Head of caudate nucleus (tissue), 42 donors: Measurements from ENCODE around the gene GRPEL1.

Source experiments
- DNase-seq, 42 donors: peaks; one replicate each; pipeline versions ENCODE4 v3.0.0 to v3.0.0-alpha.2; 2020 to 2021; ENCODE audit warnings: mixed read lengths in 7 of 42
- intact Hi-C: fragments of 100-400 bp; cut with DNase I; formaldehyde crosslinking; loops from one replicate; pipeline ENCODE4 v1.15.0; 2022

The GRPEL1 gene

DNA sequence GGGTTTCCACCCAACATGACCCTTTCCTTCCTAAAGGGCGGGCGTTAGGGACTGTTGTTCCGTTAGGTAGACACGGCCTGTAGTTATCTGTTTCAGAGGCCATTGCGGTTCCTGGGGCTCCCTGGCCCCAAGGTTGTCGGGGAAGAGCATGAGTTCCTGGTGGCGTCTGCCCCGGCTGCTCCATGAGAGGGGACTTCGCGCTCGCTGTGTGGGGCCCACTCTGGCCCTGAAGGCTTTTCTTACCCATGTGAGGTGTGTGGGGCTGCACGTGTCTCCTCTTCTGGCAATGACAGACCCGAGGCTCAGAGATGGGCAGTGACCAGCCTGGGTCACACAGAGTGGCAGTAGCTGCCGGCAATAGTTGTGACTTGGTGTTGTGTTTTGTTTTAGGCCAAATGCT lies 15.6 kb downstream of the GRPEL1 start:
- no peak for DNase-seq
- intact Hi-C loops = no loop called here

DNA sequence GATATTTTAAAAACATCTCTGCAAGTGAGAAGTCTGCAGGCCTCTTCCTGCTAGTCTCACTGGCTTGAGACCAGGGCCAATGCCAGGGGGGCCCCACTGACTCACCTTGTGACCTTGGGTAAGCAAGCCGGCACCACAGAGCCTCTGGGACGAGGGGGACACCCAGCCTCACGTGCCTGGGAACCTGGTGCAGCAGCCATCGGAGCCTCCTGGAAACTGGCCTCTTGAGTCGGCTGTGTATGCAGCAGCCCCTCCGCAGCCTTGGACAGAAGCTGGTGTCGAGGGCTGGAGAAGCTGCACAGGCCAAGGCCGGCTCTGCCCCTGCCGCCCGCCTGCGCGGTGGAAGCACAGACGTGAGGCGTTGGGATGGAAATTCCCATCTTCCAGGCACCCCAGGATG lies 16.0 kb downstream of the GRPEL1 start:
- intact Hi-C loops = no loop called here
- DNase-seq = no peak

DNA sequence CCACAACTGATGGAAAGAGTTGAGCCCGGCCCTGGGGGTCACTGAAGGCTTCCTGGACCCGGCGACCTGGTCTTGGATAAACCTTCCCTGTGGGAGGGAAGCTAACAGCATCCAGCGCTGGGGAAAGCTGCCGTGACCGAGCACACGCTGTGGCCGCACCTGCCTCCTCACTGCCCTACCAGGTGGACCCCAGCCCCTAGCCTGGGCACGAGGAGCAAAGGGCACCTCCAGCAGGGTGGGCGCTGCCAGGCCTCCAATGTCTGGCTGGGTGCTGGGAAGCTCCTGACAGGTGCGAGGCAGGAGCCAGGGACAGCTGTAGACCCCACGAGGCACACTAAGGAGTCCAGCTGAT lies 16.7 kb downstream of the GRPEL1 start:
- intact Hi-C loops = no loop called here
- DNase-seq = no peak

DNA sequence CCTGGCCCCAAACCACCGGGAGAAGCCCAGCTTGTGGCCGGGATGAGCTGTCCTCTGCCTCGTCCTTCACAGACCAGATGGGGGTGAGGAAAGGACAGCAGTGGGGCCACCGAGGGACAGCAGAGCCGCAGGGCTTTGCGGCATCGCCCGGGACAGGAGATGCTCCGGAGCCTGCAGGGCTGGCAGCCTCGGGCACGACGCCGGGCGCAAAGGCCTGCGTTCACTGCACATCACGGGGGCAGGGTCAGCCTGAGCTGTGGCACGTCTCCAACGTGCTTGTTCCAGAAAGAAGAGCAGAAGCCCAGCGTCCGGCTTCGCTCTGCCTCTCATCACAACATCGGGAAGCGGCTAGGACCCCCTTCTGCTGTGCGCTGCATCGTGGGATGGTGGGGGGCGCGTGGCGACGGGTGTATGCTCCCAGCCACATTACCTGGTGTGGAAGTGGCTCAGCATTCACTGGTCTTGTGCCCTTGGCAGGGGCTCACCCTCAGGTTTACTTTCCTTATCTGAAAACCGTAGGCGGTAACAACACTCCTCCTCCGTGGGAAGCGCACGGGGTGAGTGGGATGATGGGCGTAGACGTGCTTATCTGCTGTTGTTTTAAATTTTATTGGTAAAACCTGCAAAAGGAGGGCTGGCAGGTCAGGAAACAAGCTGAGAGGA lies 17.3 kb downstream of the GRPEL1 start:
- DNase-seq = no peak
- intact Hi-C loops = no loop called here

DNA sequence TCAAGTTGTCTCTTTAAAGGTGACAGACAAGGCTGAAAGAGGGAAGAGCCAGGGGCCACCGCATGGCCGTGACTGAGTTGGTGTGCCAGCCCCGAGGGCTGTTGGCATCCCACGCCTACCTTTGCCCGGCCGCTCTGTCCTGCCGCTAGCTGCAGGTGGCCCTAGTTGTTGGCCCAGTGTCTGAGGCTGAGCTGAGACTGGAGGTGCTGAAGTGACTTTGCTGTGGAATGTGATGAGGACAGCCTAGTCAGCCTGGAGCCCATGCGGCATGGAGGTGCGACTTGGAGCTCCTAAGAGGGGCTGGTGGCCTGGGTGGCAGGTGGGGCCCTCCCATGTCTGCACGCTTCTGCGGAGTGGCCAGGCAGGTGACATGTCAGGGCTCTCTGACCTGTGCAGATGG lies 18.1 kb downstream of the GRPEL1 start:
- intact Hi-C loops = loop anchor here (10.0 kb wide), 1 partner anchor 265 kb away; the partner anchor contains the start of gene KIAA0232
- no peak for DNase-seq

DNA sequence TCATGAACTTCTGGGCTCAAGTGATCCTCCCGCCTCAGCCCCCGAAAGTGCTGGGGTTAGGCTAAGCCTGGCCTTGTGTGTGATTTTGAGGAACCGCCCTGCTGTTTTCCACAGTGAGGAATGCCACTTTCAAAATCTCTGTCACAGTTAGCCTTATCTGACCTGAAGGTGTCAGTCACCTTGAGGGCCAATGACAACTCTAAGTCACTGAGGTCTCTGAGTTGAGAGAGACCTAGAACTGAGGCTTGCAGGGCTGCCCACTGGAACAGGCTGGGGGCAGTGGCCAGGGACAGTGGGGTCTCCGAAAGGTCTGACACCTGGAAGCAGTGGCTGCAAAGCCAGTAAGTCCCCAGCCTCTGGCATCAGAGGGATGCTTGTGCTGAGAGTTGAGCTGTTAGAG lies 18.6 kb downstream of the GRPEL1 start:
- intact Hi-C loops = loop anchor here (10.0 kb wide), 1 partner anchor 264 kb away; the partner anchor contains the start of gene KIAA0232
- DNase-seq = no peak

DNA sequence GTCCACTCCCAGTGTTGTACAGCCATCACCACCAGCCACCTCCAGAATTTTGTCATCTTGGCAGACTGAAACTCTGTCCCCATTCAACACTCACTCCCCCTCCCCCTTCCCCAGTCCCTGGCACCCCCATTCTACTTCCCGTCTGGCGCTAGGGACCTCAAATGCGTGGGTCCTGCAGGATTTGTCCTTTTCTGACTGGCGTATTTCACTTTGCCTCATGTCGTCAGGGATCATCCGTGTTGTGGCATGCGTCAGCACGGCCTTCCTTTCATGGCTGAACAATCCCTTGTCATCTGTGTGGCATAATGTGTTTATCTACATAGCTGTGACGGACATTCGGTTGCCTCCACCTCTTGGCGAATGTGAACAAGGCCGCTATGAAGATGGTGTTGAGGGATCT lies 19.2 kb downstream of the GRPEL1 start:
- intact Hi-C loops = loop anchor here (10.0 kb wide), 1 partner anchor 264 kb away; the partner anchor contains the start of gene KIAA0232

DNA sequence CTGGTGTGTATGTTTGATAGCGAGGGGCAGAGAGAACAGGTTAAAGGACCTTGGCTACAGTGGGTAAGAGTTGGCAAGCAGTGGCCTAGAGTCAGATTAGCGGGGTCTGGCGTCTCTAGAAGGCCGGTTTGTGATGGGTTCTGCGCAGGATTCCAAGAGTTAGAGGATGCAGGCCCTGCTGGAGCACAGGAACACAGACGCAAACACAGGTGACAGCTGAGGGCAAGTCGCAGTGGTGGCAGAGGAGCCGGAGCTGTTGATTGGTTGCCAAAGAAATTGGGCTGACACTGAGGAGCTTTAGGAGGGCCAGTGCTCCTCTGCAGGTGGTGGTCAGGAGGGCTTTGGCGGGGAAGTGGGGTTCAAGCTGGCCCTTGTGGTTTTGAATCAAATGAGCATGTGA lies 20.9 kb downstream of the GRPEL1 start:
- intact Hi-C loops = loop anchor here (10.0 kb wide), 1 partner anchor 262 kb away; the partner anchor contains the start of gene KIAA0232
- no peak for DNase-seq

More for the DNA sequence above, 19.2 kb downstream of the GRPEL1 start:
- no peak for DNase-seq

DNA sequence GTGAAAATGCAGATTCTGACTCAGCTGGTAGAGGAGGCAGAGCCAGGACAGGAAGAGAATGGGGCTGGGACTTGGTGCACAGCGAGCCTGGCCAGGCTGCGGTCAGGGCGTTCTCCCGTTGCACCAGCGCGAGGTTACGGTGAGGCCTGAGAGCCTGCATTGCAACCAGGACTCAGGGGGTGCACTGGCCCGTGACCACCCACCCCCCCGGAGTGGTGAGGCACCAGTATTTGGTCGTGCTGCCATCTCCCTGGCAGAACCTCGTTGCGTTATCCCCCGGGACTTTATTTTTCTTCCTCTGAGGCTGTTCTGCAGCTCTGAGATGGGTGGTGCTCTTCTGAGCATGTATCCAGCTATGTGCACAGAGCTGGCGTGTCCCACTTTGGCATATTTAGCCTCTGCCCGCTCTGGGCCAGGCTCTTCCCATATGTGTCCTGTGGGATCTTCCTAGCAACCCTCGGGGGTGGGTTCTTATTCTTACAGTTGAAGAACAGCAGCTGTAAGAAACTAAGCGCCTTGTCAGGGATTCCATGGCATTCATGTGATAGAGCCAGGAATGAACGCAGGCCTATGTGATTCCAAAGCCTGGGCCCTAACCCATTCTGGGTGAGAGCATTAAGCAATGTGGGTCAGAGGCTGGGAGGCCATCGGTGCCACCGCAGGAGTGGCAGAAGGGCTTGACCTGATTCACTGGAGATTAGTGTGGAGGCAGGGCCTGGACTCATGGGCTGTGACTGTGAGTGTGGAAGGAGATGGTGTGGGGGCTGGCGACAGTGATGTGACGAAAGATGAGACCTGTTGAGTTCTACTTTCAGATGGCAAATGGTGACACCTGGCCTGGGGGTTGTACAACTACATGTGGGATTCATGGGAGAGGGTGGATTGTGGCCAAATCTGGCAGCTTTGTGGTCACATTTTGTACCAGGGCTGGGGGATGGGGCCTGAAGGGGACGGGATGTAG lies 21.6 kb downstream of the GRPEL1 start:
- intact Hi-C loops = loop anchor here (10.0 kb wide), 1 partner anchor 261 kb away; the partner anchor contains the start of gene KIAA0232
- no peak for DNase-seq

DNA sequence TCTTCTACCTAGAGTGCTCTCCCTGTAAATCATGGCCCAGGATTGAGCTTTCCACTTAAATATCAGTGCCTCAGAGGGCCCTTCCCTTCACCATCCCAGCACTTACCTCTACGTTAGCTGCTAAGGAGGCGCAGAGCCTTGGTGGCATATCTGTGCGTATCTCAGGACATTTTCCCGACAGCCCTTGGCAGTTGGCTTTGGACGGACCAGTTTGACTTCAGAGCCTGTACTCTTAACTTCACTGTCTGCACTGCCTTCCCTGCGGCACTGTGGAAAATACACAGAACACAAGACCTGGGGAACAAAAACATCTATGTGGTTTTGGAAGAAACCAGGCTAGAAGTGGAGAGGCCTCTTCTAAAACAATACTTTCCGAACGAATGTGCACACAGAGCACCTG lies 22.3 kb downstream of the GRPEL1 start:
- DNase-seq = no peak
- intact Hi-C loops = loop anchor here (10.0 kb wide), 1 partner anchor 261 kb away; the partner anchor contains the start of gene KIAA0232

DNA sequence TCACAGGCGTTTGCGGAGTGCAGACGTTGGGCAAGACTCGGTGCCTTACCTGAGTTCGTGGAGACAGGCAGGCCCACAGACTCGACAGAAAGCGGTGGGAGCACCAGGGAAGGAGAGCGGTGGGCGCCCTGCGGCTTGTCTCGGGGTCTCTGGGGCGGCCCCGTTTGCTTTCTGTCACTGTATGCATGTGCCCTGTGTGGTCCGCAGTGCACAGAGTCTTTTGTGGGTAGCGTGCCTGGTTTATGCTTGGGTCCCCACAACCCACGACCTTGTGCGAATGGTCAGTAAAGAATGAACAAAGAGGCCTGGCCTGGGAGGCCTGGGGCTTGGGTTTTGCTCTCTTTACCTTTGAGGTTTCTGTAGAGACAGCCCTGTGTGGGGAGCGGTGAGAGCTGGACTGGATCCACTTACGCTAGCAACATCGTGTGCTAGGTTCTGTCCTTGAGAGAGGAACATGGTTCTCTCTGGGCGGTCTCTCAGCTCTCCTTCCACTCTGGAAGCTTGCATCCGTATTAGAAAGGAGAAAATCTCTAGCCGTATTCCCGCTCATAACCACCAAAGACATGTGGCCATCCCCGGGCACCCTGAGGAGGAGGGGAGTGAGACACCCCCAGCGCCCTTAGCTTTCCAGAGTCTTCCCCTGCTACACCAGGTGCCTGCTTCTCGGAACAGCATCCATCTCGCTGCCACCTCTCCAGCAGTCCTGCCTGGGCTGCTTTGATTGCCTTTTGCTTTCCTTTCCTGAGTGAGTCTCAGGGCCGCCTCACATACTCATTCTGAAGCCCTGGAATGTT lies 23.5 kb downstream of the GRPEL1 start:
- DNase-seq = peak in 1 of 42 donors; percentile 19
- intact Hi-C loops = loop anchor here (5.0 to 10.0 kb wide), 2 partner anchors 57 to 260 kb away; partner anchors contain the start of gene KIAA0232

DNA sequence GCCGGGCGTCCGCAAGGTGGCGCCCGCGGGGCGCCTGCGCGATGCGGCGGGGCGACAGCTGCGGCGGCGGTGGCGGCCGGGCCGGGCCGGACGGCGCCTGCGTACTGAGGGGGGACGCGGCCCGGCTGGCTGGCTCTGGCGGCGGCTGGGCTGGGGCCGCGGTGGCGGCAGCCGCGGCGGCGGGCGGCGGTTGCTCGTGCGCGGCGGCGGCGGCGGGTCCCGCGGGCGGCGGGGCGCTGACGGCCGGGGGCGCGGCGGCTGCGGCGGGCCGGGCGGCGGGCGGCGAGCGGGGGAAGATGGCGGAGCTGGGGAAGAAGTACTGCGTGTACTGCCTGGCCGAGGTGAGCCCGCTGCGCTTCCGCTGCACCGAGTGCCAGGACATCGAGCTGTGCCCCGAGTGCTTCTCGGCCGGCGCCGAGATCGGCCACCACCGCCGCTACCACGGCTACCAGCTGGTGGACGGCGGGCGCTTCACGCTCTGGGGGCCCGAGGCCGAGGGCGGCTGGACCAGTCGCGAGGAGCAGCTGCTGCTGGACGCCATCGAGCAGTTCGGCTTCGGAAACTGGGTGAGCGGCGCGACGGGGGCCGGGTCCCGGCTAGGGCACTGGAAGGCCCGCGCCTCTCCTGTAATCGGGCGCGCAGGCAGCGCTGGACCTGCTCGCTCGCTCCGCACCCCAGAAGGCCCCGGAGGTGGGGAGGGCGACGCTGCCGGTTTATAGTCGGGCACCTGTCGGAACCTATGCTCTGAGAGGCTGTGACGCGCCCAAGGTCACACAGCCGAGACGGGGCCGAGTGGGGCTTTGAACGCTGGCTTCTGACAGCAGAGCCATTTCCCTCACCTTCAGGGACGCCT lies 24.4 kb downstream of the GRPEL1 start, which contains the start of gene TADA2B:
Gene TADA2B, plus strand, starts transcription at position 89 of the 853 bp plus-strand sequence. Its CDS starts 208 bp downstream, at position 297.
- intact Hi-C loops = loop anchor here (5.0 to 10.0 kb wide), 2 partner anchors 56 to 259 kb away; partner anchors contain the start of gene KIAA0232
- DNase-seq = peak in 32 of 42 donors; percentile 18 to 64 (median 44)

DNA sequence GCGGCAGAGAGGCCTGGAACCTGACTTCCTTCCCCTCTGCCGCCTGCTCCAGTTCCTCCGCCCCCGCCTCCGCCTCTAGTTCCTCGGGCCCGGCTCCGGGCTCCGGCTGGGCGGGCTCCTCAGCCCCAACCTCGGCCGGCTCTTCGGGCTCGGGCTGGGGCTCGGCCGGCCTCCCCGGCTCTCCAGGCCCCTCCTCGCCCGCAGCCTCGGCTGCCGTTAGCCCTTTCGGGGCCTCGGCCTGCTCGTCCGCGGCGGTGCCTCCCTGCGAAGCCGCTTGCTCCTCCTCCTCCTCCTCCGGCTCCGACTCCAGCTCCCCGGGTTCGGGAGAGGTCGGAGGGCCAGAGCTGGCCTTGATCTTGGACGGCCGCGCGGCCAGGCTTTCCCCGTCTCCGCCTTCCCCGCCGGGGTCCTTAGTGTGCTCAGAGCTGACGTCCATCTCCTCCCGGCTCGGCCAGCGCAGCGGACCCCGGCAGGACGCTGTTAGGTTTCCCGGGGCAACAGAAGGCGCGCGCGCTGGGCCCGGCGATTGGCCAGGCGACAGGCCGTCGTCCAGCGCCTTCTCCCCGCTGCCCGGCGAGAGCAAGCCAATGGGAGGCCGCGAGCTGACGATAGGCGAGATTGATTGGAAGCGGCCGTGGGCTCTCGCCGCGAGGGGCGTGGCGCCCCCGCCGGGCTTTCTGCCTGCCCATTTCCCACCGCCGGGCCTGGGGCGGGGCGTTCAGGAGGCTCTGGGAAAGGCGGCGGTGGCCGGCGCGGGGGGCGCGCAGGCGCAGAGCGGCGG lies 25.2 kb downstream of the GRPEL1 start:
- peak; percentile 89 to 98 (median 96) for DNase-seq
- intact Hi-C loops = loop anchor here (5.0 to 10.0 kb wide), 2 partner anchors 55 to 258 kb away; partner anchors contain the start of gene KIAA0232

DNA sequence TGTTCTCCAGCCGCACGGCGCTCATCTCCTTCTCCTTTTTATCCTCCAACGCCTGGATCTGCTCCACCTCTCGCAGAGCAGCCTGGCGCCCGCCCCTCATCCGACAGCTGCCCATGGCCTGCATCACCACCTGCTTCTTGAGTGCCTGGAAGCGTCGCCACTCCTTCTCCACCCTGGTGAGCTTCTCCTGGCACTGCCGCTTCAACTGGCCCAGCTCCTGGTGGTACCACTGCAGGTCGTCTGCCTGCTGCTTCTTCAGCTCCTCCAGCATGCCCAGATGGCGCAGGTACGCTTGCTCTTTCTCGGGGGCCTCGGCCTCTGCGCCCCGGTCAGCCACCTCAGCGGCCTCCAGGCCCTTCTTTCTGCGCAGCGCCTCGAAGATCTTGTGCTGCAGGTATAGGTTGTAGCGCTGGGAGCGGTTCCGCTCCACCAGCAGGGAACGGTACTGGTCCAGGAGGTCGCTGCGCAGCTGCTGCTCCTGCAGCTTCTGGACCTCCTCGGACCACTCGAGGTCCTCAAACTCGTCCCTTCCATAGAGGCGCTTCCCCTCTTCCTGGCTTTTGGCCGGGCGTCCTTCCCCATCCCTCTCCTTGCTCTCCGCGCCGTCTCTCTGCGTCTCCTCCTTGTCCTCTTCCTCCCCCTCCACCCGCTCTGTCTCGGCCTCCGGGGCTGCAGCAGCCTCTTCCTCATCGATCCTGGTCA lies 25.9 kb downstream of the GRPEL1 start:
- intact Hi-C loops = loop anchor here (5.0 to 10.0 kb wide), 2 partner anchors 55 to 257 kb away; partner anchors contain the start of gene KIAA0232
- DNase-seq = peak in 6 of 42 donors; percentile 29 to 49 (median 36)

DNA sequence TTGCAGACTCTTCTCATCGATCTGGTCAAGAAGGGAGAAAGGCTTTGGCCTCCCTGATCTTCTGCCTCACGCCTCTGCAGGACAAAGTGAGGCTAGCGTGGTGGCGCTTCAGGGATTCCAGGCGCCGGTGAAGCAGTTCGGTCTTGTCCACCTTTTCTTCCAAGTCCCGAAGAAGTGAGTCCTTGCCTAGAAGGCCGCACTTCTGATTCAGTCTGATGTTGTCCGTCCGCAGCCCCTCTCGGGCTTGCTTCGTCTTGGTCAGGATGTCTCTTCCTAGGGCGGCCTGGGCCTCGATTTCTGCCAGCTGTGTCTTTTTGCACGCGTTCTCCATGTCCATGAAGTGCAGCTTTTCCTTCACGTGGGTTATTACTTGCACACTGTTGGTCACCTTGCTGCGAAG lies 26.6 kb downstream of the GRPEL1 start:
- intact Hi-C loops = loop anchor here (5.0 to 10.0 kb wide), 2 partner anchors 54 to 256 kb away; partner anchors contain the start of gene KIAA0232

DNA sequence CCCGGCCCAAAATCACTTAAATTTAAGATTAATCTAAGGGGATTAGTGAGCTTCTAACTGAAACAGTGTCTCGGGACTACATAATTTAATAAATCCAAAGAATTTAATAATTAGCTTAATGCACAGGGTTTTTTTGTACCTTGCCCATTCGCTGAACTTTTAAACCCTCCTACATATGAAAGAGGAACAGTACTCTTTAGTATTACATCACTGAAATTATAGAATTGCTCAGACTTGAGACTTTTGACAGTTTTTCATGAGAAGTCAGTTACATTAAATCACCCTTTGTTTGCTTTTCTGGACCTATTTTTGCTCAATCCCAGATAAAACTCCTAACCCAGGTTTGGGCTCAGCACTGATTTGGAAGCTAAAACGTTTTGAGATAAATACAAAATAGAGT lies 27.1 kb downstream of the GRPEL1 start:
- intact Hi-C loops = loop anchor here (5.0 to 10.0 kb wide), 2 partner anchors 53 to 256 kb away; partner anchors contain the start of gene KIAA0232

More for the DNA sequence above, 26.6 kb downstream of the GRPEL1 start:
- no peak for DNase-seq

More for the DNA sequence above, 27.1 kb downstream of the GRPEL1 start:
- DNase-seq = no peak
